GM19351 (cell line): ENCODE data around the gene OTOP2.

Source experiments
- ATAC-seq: cut with Tn5 transposase; IDR thresholded peaks from one replicate; pipeline ENCODE4 v1.9.1; 2021; ENCODE audit warnings: mild to moderate bottlenecking, moderate library complexity; ENCODE audit not compliant: unreplicated experiment

OTOP2 gene

GRCh38 chr17:74922694-74923537 is 1.2 kb upstream of the OTOP2 start, which contains the start of gene USH1G:
Gene USH1G, minus strand, starts transcription at chr17:74923255. Its CDS starts 182 bp downstream, at chr17:74923073.
- no peak for ATAC-seq

GRCh38 chr17:74923538-74924249 is 379 bp upstream of the OTOP2 start:
- ATAC-seq = no peak

- ATAC-seq = no peak
Observed at GRCh38 chr17:74925242-74925641, 1.2 kb downstream of the OTOP2 start.

GRCh38 chr17:74928786-74929185 is 4.7 kb downstream of the OTOP2 start:
- ATAC-seq = no peak

- no peak for ATAC-seq
Observed at GRCh38 chr17:74930535-74931036, 6.5 kb downstream of the OTOP2 start.

- ATAC-seq = no peak
Observed at GRCh38 chr17:74935048-74935447, 11.0 kb downstream of the OTOP2 start.

- ATAC-seq = no peak
Observed at GRCh38 chr17:74935585-74936469, 11.8 kb downstream of the OTOP2 start, which contains the start of gene OTOP3. Gene OTOP3, plus strand, starts transcription at chr17:74935898. Its CDS starts 24 bp downstream, at chr17:74935922.

- no peak for ATAC-seq
Observed at GRCh38 chr17:74936470-74936799, 12.4 kb downstream of the OTOP2 start.

GRCh38 chr17:74937064-74938051 is 13.3 kb downstream of the OTOP2 start:
- no peak for ATAC-seq

GRCh38 chr17:74938194-74938950 is 14.3 kb downstream of the OTOP2 start:
- no peak for ATAC-seq

GRCh38 chr17:74939534-74939933 is 15.5 kb downstream of the OTOP2 start:
- ATAC-seq = no peak

GRCh38 chr17:74941128-74941725 is 17.2 kb downstream of the OTOP2 start:
- no peak for ATAC-seq

- no peak for ATAC-seq
Observed at GRCh38 chr17:74943808-74944522, 19.9 kb downstream of the OTOP2 start.

GRCh38 chr17:74945543-74945942 is 21.5 kb downstream of the OTOP2 start:
- peak; percentile 69 for ATAC-seq

GRCh38 chr17:74946641-74947040 is 22.6 kb downstream of the OTOP2 start:
- no peak for ATAC-seq

GRCh38 chr17:74947041-74947754 is 23.1 kb downstream of the OTOP2 start:
- no peak for ATAC-seq

- no peak for ATAC-seq
Observed at GRCh38 chr17:74949455-74950115, 25.5 kb downstream of the OTOP2 start.
